T-helper 17 cell (primary cell): ENCODE results near the gene TYMP. TPM values are rescaled to one million over a fixed set of nuclear protein-coding genes. Genes with fewer than 3 reads are reported as not detected.
A peak's percentile ranks its signal among the peaks of the same experiment; 100 is the strongest.

Experiments
- ATAC-seq: fragments of 150-1000 bp; cut with Tn5 transposase; 2 replicates; pipeline ENCODE4 v1.10.0; 2021; ENCODE audit warnings: mild to moderate bottlenecking, moderate library complexity
- DNase-seq, 3 donors: peaks; one replicate each; pipeline versions ENCODE4 v3.0.0 to v3.0.0-alpha.2; 2020 to 2021
- H3K9me3 ChIP-seq: one replicate; pipeline ENCODE4 v1.7.0; 2013; ENCODE audit warnings: low read length, mild to moderate bottlenecking; ENCODE audit not compliant: control insufficient read depth, poor library complexity, severe bottlenecking
- H3K27ac Mint-ChIP-seq: one replicate; pipeline ENCODE4 v1.8.0; 2022; ENCODE audit warnings: mild to moderate bottlenecking, moderate library complexity, mixed read lengths
- H3K27me3 Mint-ChIP-seq: one replicate; pipeline ENCODE4 v1.8.0; 2022; ENCODE audit warnings: mixed read lengths
- H3K36me3 Mint-ChIP-seq: one replicate; pipeline ENCODE4 v1.8.0; 2022; ENCODE audit warnings: low read depth, mixed read lengths
- H3K4me1 Mint-ChIP-seq: one replicate; pipeline ENCODE4 v1.8.0; 2022; ENCODE audit warnings: mild to moderate bottlenecking, mixed read lengths
- H3K4me3 Mint-ChIP-seq: one replicate; pipeline ENCODE4 v1.8.0; 2022; ENCODE audit warnings: mild to moderate bottlenecking, moderate library complexity, mixed read lengths
- total RNA-seq, 4 donors: library from RNA in 2 of 4; stranded (reverse) in 2 of 4; gene quantifications; one replicate each; pipeline ENCODE4 v1.2.3 and lab custom pipeline; 2022 to 2026

Gene TYMP
- total RNA-seq, 2 donors from 2014 or later: 22.3 to 25.9 TPM

- peaks cover 5% of the 10 kb centered on the region for H3K27me3 Mint-ChIP-seq
- H3K4me1 Mint-ChIP-seq: peaks cover 8% of the 10 kb centered on the region
- H3K27ac Mint-ChIP-seq: peak within 1 kb of the TSS; percentile 57
- DNase-seq (peak; percentile 37 to 64 (median 60)), ATAC-seq (peak; percentile 89)
- peak within 1 kb of the TSS; percentile 82 for H3K4me3 Mint-ChIP-seq
- no peaks in the 10 kb centered on the region for H3K9me3 ChIP-seq
- no peaks in the 10 kb centered on the region for H3K36me3 Mint-ChIP-seq
Measured at GRCh38 chr22:50481440-50482106, 48.2 kb downstream of the TYMP start, which contains the start of gene ADM2. ADM2 (plus strand) TSS chr22:50481543; CDS start chr22:50481848, 305 bp downstream.

DNA sequence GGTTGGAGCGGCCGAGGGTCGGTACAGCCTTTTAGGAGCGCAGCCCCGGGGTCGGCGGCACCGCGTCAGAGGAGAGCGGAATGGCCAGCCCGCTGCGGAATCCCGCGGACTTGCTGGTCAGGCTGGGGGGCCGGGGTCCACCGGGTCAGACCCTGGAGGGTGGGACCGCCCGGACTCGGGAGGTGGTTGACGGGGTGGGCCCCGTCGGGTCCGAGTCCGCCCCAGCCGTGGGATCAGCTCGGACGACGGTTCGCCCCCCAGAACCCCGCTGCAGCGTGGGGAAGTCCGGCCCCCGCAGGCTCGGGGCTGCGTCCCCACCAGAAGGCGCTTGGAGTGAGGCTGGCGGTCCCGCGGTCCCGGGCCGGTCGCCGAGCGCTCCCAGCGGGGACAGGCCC lies 48.8 kb downstream of the TYMP start:
- no peaks in the 10 kb centered on the region for H3K9me3 ChIP-seq
- no peak for DNase-seq
- Mint-ChIP-seq H3K27me3 (peaks cover 5% of the 10 kb centered on the region), H3K27ac (no peak overlapping the region), H3K36me3 (no peaks in the 10 kb centered on the region), H3K4me3 (peak overlapping the region; percentile 82), H3K4me1 (peaks cover 8% of the 10 kb centered on the region)
- no peak for ATAC-seq

GRCh38 chr22:50479721-50480120 lies 50.1 kb downstream of the TYMP start:
- no peaks in the 10 kb centered on the region for H3K9me3 ChIP-seq
- no peak overlapping the region for H3K27ac Mint-ChIP-seq

DNA sequence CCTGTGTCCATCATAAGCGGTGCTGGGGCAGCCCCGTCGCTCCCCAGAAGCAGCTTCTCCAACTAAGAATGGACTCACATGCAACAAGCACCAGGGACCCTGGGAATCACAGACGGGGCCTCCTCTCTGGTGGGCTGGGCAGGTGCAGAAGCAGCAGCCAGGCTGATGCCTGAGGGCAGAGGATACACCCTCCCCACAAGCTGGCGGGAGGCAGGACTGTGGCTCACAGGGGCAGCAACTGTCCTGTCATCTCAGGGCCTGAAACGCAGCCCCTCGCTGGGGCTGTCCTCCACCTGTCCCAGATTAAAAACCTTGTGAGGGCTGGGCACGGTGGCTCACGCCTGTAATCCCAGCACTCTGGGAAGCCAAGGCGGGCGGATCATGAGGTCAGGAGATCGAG lies 51.9 kb downstream of the TYMP start:
- ATAC-seq (no peak), DNase-seq (no peak)
- Mint-ChIP-seq H3K27me3 (peaks cover 5% of the 10 kb centered on the region), H3K27ac (no peak overlapping the region), H3K4me1 (peaks cover 22% of the 10 kb centered on the region), H3K4me3 (no peak overlapping the region), H3K36me3 (peaks cover 3% of the 10 kb centered on the region)
- no peaks in the 10 kb centered on the region for H3K9me3 ChIP-seq

More at GRCh38 chr22:50479721-50480120, 50.1 kb downstream of the TYMP start:
- peak overlapping the region; percentile 81 for H3K4me3 Mint-ChIP-seq
- DNase-seq: no peak
- peaks cover 10% of the 10 kb centered on the region for H3K4me1 Mint-ChIP-seq
- peaks cover 5% of the 10 kb centered on the region for H3K27me3 Mint-ChIP-seq
- no peaks in the 10 kb centered on the region for H3K36me3 Mint-ChIP-seq
- ATAC-seq: no peak

DNA sequence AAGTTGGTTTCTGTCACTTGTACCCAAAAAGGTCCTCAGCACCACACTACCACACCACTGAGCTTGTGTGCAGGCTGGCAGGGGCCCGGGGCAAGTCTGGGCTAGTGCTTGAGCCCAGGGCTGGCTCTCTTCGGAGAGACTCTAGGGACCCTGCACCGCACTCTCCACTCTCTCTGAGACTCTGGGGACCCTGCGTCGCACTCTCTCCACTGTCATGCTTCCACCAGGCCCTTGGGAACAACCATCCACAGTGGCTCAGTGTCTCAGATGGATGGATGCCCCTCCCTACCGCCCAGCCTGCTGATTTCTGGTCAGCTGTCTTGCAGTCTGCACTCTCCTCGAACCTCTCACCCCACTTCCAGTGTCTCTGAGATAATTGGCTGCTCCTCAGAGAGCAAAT lies 52.9 kb downstream of the TYMP start:
- peaks cover 5% of the 10 kb centered on the region for H3K27me3 Mint-ChIP-seq
- DNase-seq (no peak), ATAC-seq (no peak)
- H3K36me3 Mint-ChIP-seq: peaks cover 3% of the 10 kb centered on the region
- H3K9me3 ChIP-seq: no peaks in the 10 kb centered on the region
- H3K27ac Mint-ChIP-seq: no peak overlapping the region
- peak overlapping the region; percentile 67 for H3K4me3 Mint-ChIP-seq
- H3K4me1 Mint-ChIP-seq: peaks cover 30% of the 10 kb centered on the region

Other genes with a start within 250 kb of the TYMP start
- 1 to 10 TPM; 3.0 to 7.6 TPM for gene PLXNB2, start 222.4 kb downstream of the TYMP start, total RNA-seq
- 1 to 10 TPM; 1.8 to 2.2 TPM for gene DENND6B, start 203.0 kb downstream of the TYMP start, total RNA-seq
- gene PPP6R2, start 186.7 kb downstream of the TYMP start, total RNA-seq: 10 to 100 TPM; 62.1 to 63.7 TPM
- 100 to 1,000 TPM; 202 to 217 TPM for gene SBF1, start 55.0 kb downstream of the TYMP start, total RNA-seq
- 1 to 10 TPM; 1.7 to 2.4 TPM for gene ADM2, start 48.5 kb downstream of the TYMP start, total RNA-seq
- not detected for gene MIOX, start 43.2 kb downstream of the TYMP start, total RNA-seq
- gene LMF2, start 22.3 kb downstream of the TYMP start, total RNA-seq: 100 to 1,000 TPM; 110 to 130 TPM
- 100 to 1,000 TPM in 1 of 2 donors, 10 to 100 TPM in 1; 97.0 to 103 TPM for gene NCAPH2, start 21.8 kb downstream of the TYMP start, total RNA-seq
- 10 to 100 TPM in 1 of 2 donors, 1 to 10 TPM in 1; 4.5 to 11.3 TPM for gene SCO2, start 4.4 kb downstream of the TYMP start, total RNA-seq
- gene KLHDC7B, start 15.9 kb upstream of the TYMP start, total RNA-seq: 1 to 10 TPM; 3.8 to 5.1 TPM
- not detected for gene SYCE3, start 32.9 kb upstream of the TYMP start, total RNA-seq
- gene CPT1B, start 48.4 kb upstream of the TYMP start, total RNA-seq: 10 to 100 TPM; 40.0 to 59.5 TPM
- 100 to 1,000 TPM; 133 to 181 TPM for gene CHKB, start 52.8 kb upstream of the TYMP start, total RNA-seq
- gene MAPK8IP2, start 70.8 kb upstream of the TYMP start, total RNA-seq: under 1 TPM; 0.08 to 0.17 TPM
- 10 to 100 TPM; 59.4 to 64.0 TPM for gene ARSA, start 98.1 kb upstream of the TYMP start, total RNA-seq
- under 1 TPM in 1 of 2 donors, not detected in 1; 0.07 TPM for gene SHANK3, start 142.8 kb upstream of the TYMP start, total RNA-seq
- not detected for gene ACR, start 208.2 kb upstream of the TYMP start, total RNA-seq